Prostate gland (tissue), 2 donors: Measurements from ENCODE around the gene CTTN. TPM values are rescaled to one million over a fixed set of nuclear protein-coding genes. Genes with fewer than 3 reads are reported as not detected.

ENCODE experiments used
- DNase-seq: peaks from one replicate; pipeline ENCODE4 v3.0.0-alpha.2; 2019; ENCODE audit warnings: low spot score
- H3K27ac ChIP-seq, 2 donors: fragments of 200-600 bp; sonication (generic); 2 replicates each; pipeline ENCODE4 v1.5.1; 2017 to 2019
- H3K27me3 ChIP-seq: fragments of 200-600 bp; sonication (generic); replicated peaks from 2 replicates; pipeline ENCODE4 v1.5.1; 2019; ENCODE audit not compliant: insufficient read depth
- H3K36me3 ChIP-seq, 2 donors: fragments of 200-600 bp; sonication (generic); 1 replicate in 1 of 2; 2 replicates in 1 of 2; pipeline versions ENCODE4 v1.5.1 to v1.8.1; 2017 to 2019
- H3K4me1 ChIP-seq: fragments of 200-600 bp; sonication (generic); replicated peaks from 2 replicates; pipeline ENCODE4 v1.5.1; 2019
- H3K4me3 ChIP-seq, 2 donors: fragments of 200-600 bp; sonication (generic); 2 replicates each; pipeline ENCODE4 v1.5.1; 2017 to 2019
- H3K9me3 ChIP-seq: fragments of 200-600 bp; sonication (generic); 2 replicates; pipeline ENCODE4 v1.5.1; 2017
- CTCF ChIP-seq, 4 experiments: fragments of 200-600 bp in 2 of 4; fragments of 450-650 bp in 2 of 4; sonication (generic) in 2 of 4; IDR thresholded peaks; 1 replicate in 3 of 4; 2 replicates in 1 of 4; pipeline ENCODE4 v1.5.1; 2016 to 2019; ENCODE audit warnings: antibody characterized with exemption in 4 of 4, mild to moderate bottlenecking in 2 of 4, moderate library complexity in 2 of 4
- POLR2A ChIP-seq: fragments of 450-650 bp; IDR thresholded peaks from one replicate; pipeline ENCODE4 v1.6.1; 2016; ENCODE audit warnings: antibody characterized with exemption, mild to moderate bottlenecking
- POLR2AphosphoS5 ChIP-seq: sonication (generic); formaldehyde crosslinking; IDR thresholded peaks from one replicate; pipeline ENCODE4 v1.6.1; 2017; ENCODE audit warnings: antibody characterized with exemption
- WGBS: methylation state at CpG from one replicate; pipeline ENCODE4 v1.1.5; 2018; 5-methylcytosine and 5-hydroxymethylcytosine counted together
- intact Hi-C: fragments of 100-400 bp; cut with DNase I; formaldehyde crosslinking; loops from one replicate; pipeline ENCODE4 v1.14.2; 2022
- total RNA-seq, 2 donors: library from RNA; depleted of rRNA; stranded (reverse); fragments of >200 nt; gene quantifications; one replicate each; pipeline ENCODE4 v1.1.0, GENCODE V29; 2016

Gene CTTN
- total RNA-seq, 2 donors from 2014 or later: 208 to 348 TPM

GRCh38 chr11:70462818-70463477 is 64.6 kb downstream of the CTTN start:
- Histone ChIP-seq H3K4me3 (no peak overlapping the region), H3K27ac (no peak overlapping the region), H3K27me3 (no peaks in the 10 kb centered on the region), H3K4me1 (no peaks in the 10 kb centered on the region), H3K36me3 (no peaks in the 10 kb centered on the region), H3K9me3 (no peaks in the 10 kb centered on the region)
- TF ChIP-seq POLR2A (no peak), POLR2AphosphoS5 (no peak), CTCF (IDR thresholded peaks at IDR 0.05) (no peak)
- intact Hi-C loops: no loop called here
- WGBS: 92% methylated on average over 12 of the region's 12 CpGs
- DNase-seq: no peak

- Histone ChIP-seq H3K4me1 (no peaks in the 10 kb centered on the region), H3K27ac (no peak overlapping the region), H3K36me3 (no peaks in the 10 kb centered on the region), H3K9me3 (no peaks in the 10 kb centered on the region), H3K27me3 (no peaks in the 10 kb centered on the region), H3K4me3 (no peak overlapping the region)
- 92% methylated on average over 61 of the region's 61 CpGs for WGBS
- TF ChIP-seq POLR2A: no peak
- no peak for TF ChIP-seq POLR2AphosphoS5
- no peak for TF ChIP-seq CTCF (IDR thresholded peaks at IDR 0.05)
- intact Hi-C loops: no loop called here
- DNase-seq: no peak
Observed at GRCh38 chr11:70463478-70464255, 65.3 kb downstream of the CTTN start.

- intact Hi-C loops: no loop called here
- TF ChIP-seq POLR2AphosphoS5 (no peak), POLR2A (no peak), CTCF (IDR thresholded peaks at IDR 0.05) (no peak)
- Histone ChIP-seq H3K4me3 (no peak overlapping the region), H3K4me1 (no peaks in the 10 kb centered on the region), H3K27me3 (no peaks in the 10 kb centered on the region), H3K9me3 (no peaks in the 10 kb centered on the region), H3K36me3 (no peaks in the 10 kb centered on the region), H3K27ac (no peak overlapping the region)
- DNase-seq: no peak
- 75% methylated on average over 20 of the region's 20 CpGs for WGBS
Observed at GRCh38 chr11:70464509-70465361, 66.4 kb downstream of the CTTN start.

- TF ChIP-seq CTCF (IDR thresholded peaks at IDR 0.05) (no peak), POLR2A (no peak), POLR2AphosphoS5 (no peak)
- H3K36me3 ChIP-seq: no peaks in the 10 kb centered on the region
- DNase-seq: no peak
- H3K27ac ChIP-seq: no peak overlapping the region
- H3K9me3 ChIP-seq: no peaks in the 10 kb centered on the region
- WGBS: 74% methylated on average over 10 of the region's 10 CpGs
- no peak overlapping the region for H3K4me3 ChIP-seq
- no peaks in the 10 kb centered on the region for H3K4me1 ChIP-seq
- H3K27me3 ChIP-seq: no peaks in the 10 kb centered on the region
- intact Hi-C loops: loop anchor here (2.0 kb wide), 1 partner anchor 289 kb away; no protein-coding TSS in a partner anchor
Observed at GRCh38 chr11:70466154-70466553, 67.8 kb downstream of the CTTN start.
